H1 (cell line): Measurements from ENCODE around the gene GCLC. TPM values are rescaled to one million over a fixed set of nuclear protein-coding genes. Genes with fewer than 3 reads are reported as not detected.

Experiments used
- CTCF ChIA-PET: fragments of 300-600 bp; sonication (Branson Sonifier 250); formaldehyde crosslinking; loops from one replicate; lab custom pipeline; 2021; ENCODE audit not compliant: partially characterized antibody; lab: Charles Lee
- POLR2A ChIA-PET: fragments of 300-600 bp; sonication (Branson Sonifier 250); formaldehyde crosslinking; loops from one replicate; lab custom pipeline; 2021; ENCODE audit warnings: inconsistent platforms; ENCODE audit not compliant: partially characterized antibody; lab: Charles Lee
- DNase-seq, 2 experiments: peaks; one replicate each; pipeline versions ENCODE4 v3.0.0 to v3.0.0-alpha.2; 2010 to 2022; ENCODE audit warnings: low spot score in 2 of 2, low read depth in 1 of 2, mixed read lengths in 1 of 2
- FAIRE-seq: peaks from 2 replicates; lab custom pipeline; 2011; peaks lifted over from hg19 to GRCh38; lab: Jason Lieb, UNC
- H2AFZ ChIP-seq: 2 replicates; pipeline ENCODE4 v1.8.1; 2012; ENCODE audit warnings: low read length, inconsistent platforms
- H2AK5ac ChIP-seq: 2 replicates; pipeline ENCODE4 v1.6.1; 2013; ENCODE audit warnings: low read depth, low read length
- H2BK120ac ChIP-seq: replicated peaks from 2 replicates; pipeline ENCODE3; 2013; ENCODE audit warnings: low read depth, low read length, inconsistent platforms
- H2BK12ac ChIP-seq: 2 replicates; pipeline ENCODE4 v1.6.1; 2013; ENCODE audit warnings: low read depth, low read length
- H2BK15ac ChIP-seq: 2 replicates; pipeline ENCODE4 v1.6.1; 2013; ENCODE audit warnings: low read length
- H2BK20ac ChIP-seq: 2 replicates; pipeline ENCODE4 v1.6.1; 2013; ENCODE audit warnings: low read length
- H2BK5ac ChIP-seq: 2 replicates; pipeline ENCODE4 v1.6.1; 2013; ENCODE audit warnings: low read depth, low read length
- H3K14ac ChIP-seq: 2 replicates; pipeline ENCODE4 v1.6.1; 2013; ENCODE audit warnings: inconsistent platforms; ENCODE audit not compliant: insufficient read length
- H3K18ac ChIP-seq: 2 replicates; pipeline ENCODE4 v1.6.1; 2013; ENCODE audit warnings: low read length; ENCODE audit errors: extremely low read depth
- H3K23ac ChIP-seq: 2 replicates; pipeline ENCODE4 v1.6.1; 2013; ENCODE audit warnings: inconsistent platforms; ENCODE audit not compliant: insufficient read length
- H3K23me2 ChIP-seq: 2 replicates; pipeline ENCODE4 v1.6.1; 2013; ENCODE audit warnings: low read depth, low read length
- H3K27ac ChIP-seq: 2 replicates; pipeline ENCODE4 v1.6.1; 2011; ENCODE audit warnings: low read depth, low read length, inconsistent platforms
- H3K27me3 ChIP-seq, 4 experiments: replicated peaks in 1 of 4; 1 replicate in 1 of 4; 2 replicates in 3 of 4; pipeline versions ENCODE4 v1.6.1 to v1.8.1; 2011 to 2013; ENCODE audit warnings: low read length in 3 of 4, mild to moderate bottlenecking in 3 of 4, inconsistent platforms in 2 of 4, mixed read lengths in 2 of 4, moderate library complexity in 1 of 4; ENCODE audit not compliant: control insufficient read depth in 3 of 4, insufficient read depth in 3 of 4; ENCODE audit errors: extremely low read depth in 1 of 4
- H3K36me3 ChIP-seq, 4 experiments: 2 replicates each; pipeline versions ENCODE4 v1.6.1 to v1.8.1; 2011 to 2013; ENCODE audit warnings: mild to moderate bottlenecking in 4 of 4, low read length in 3 of 4, moderate library complexity in 2 of 4, control low read depth in 1 of 4, inconsistent platforms in 1 of 4; ENCODE audit not compliant: insufficient read depth in 4 of 4, control insufficient read depth in 2 of 4
- H3K4ac ChIP-seq: replicated peaks from 2 replicates; pipeline ENCODE3; 2013; ENCODE audit warnings: low read length, low read depth, mixed read lengths, inconsistent platforms; ENCODE audit not compliant: insufficient read length
- H3K4me1 ChIP-seq, 4 experiments: replicated peaks in 1 of 4; 1 replicate in 1 of 4; 2 replicates in 3 of 4; pipeline versions ENCODE4 v1.6.1 to v1.8.1; 2011 to 2013; ENCODE audit warnings: low read length in 3 of 4, inconsistent platforms in 2 of 4, mixed read lengths in 1 of 4; ENCODE audit not compliant: insufficient read depth in 4 of 4, control insufficient read depth in 3 of 4
- H3K4me2 ChIP-seq, 2 experiments: 2 replicates each; pipeline versions ENCODE4 v1.6.1 to v1.8.1; 2011 to 2013; ENCODE audit warnings: low read depth in 2 of 2, low read length in 2 of 2, control low read depth in 1 of 2, inconsistent platforms in 1 of 2, mild to moderate bottlenecking in 1 of 2; ENCODE audit not compliant: insufficient read depth in 1 of 2
- H3K4me3 ChIP-seq, 4 experiments: fragments of 200-600, 300-600 bp in 1 of 4; sonication (generic), shearing (Covaris generic), sonication (Bioruptor Twin) in 1 of 4; 2 replicates each; pipeline versions ENCODE4 v1.5.1 to v1.8.1; 2011 to 2016; ENCODE audit warnings: low read length in 4 of 4, low read depth in 3 of 4, control low read depth in 2 of 4, inconsistent platforms in 2 of 4, mild to moderate bottlenecking in 2 of 4, mixed read lengths in 1 of 4, moderate library complexity in 1 of 4; ENCODE audit not compliant: insufficient read depth in 2 of 4; ENCODE audit errors: extremely low read depth in 1 of 4
- H3K56ac ChIP-seq: replicated peaks from 2 replicates; pipeline ENCODE3; 2013; ENCODE audit warnings: low read depth, mild to moderate bottlenecking, mixed read lengths, low read length, inconsistent platforms; ENCODE audit not compliant: insufficient read length
- H3K79me1 ChIP-seq: 2 replicates; pipeline ENCODE4 v1.6.1; 2013; ENCODE audit warnings: low read depth, low read length, control low read depth
- H3K79me2 ChIP-seq, 2 experiments: 2 replicates each; pipeline versions ENCODE4 v1.6.1 to v1.8.1; 2012 to 2013; ENCODE audit warnings: low read length in 2 of 2, mild to moderate bottlenecking in 2 of 2, inconsistent platforms in 1 of 2; ENCODE audit not compliant: insufficient read depth in 2 of 2, control insufficient read depth in 1 of 2
- H3K9ac ChIP-seq, 4 experiments: replicated peaks in 1 of 4; 1 replicate in 1 of 4; 2 replicates in 3 of 4; pipeline versions ENCODE4 v1.6.1 to v1.8.1; 2011 to 2013; ENCODE audit warnings: low read depth in 3 of 4, low read length in 3 of 4, control low read depth in 2 of 4, mild to moderate bottlenecking in 2 of 4, moderate library complexity in 2 of 4, inconsistent platforms in 1 of 4; ENCODE audit errors: extremely low read depth in 1 of 4
- H3K9me3 ChIP-seq, 2 experiments: 2 replicates each; pipeline versions ENCODE4 v1.6.1 to v1.8.1; 2012 to 2013; ENCODE audit warnings: mild to moderate bottlenecking in 2 of 2, moderate library complexity in 2 of 2, control low read depth in 1 of 2, inconsistent platforms in 1 of 2, low read depth in 1 of 2, low read length in 1 of 2, mixed read lengths in 1 of 2; ENCODE audit not compliant: insufficient read depth in 2 of 2
- H4K20me1 ChIP-seq, 2 experiments: replicated peaks in 1 of 2; 2 replicates each; pipeline versions ENCODE3 to v1.8.1; 2011 to 2013; ENCODE audit warnings: inconsistent platforms in 2 of 2, low read length in 2 of 2, mild to moderate bottlenecking in 1 of 2; ENCODE audit not compliant: insufficient read depth in 2 of 2, control insufficient read depth in 1 of 2
- H4K5ac ChIP-seq: 2 replicates; pipeline ENCODE4 v1.6.1; 2013; ENCODE audit warnings: low read length, low read depth, mixed read lengths, inconsistent platforms; ENCODE audit not compliant: insufficient read length
- H4K8ac ChIP-seq: 2 replicates; pipeline ENCODE4 v1.8.0; 2013; ENCODE audit warnings: mild to moderate bottlenecking, moderate library complexity, low read length, inconsistent platforms; ENCODE audit not compliant: insufficient read depth; ENCODE audit errors: extremely low read depth
- H4K91ac ChIP-seq: replicated peaks from 2 replicates; pipeline ENCODE3; 2013; ENCODE audit warnings: low read length, mixed read lengths, inconsistent platforms; ENCODE audit not compliant: insufficient read length
- RBBP5 ChIP-seq: IDR thresholded peaks from 2 replicates; pipeline ENCODE4 v1.7.1; 2012; ENCODE audit warnings: low read depth, mild to moderate bottlenecking, inconsistent platforms, low read length, moderate library complexity, borderline replicate concordance
- RFX5 ChIP-seq: IDR thresholded peaks from 2 replicates; pipeline ENCODE4 v1.6.1; 2011; ENCODE audit warnings: low read depth, low read length, improper control_type of control experiment, borderline replicate concordance
- SIN3A ChIP-seq, 2 experiments: IDR thresholded peaks in 1 of 2; conservative IDR thresholded peaks in 1 of 2; 2 replicates each; pipeline ENCODE4 v1.6.1; 2011 to 2012; ENCODE audit warnings: low read length in 2 of 2, improper control_type of control experiment in 1 of 2, low read depth in 1 of 2, mild to moderate bottlenecking in 1 of 2
- SIX5 ChIP-seq: IDR thresholded peaks from 2 replicates; pipeline ENCODE4 v1.6.1; 2011; ENCODE audit warnings: mild to moderate bottlenecking, low read depth, low read length
- SRF ChIP-seq: IDR thresholded peaks from 2 replicates; pipeline ENCODE4 v1.6.1; 2011; ENCODE audit warnings: mild to moderate bottlenecking, low read depth, low read length, moderate library complexity
- WGBS, 2 experiments: shearing (Covaris generic) in 1 of 2; methylation state at CpG; one replicate each; pipeline versions ENCODE4 v1.1.6 to v1.1.7; 2013 to 2015; ENCODE audit warnings: low lambda C conversion rate in 2 of 2, mixed read lengths in 2 of 2, inconsistent platforms in 1 of 2, low coverage in 1 of 2, missing lambda C conversion rate in 1 of 2; ENCODE audit not compliant: insufficient replicate concordance in 2 of 2, insufficient coverage in 1 of 2, insufficient read length in 1 of 2; ENCODE audit errors: extremely low coverage in 1 of 2, missing lambda C conversion rate in 1 of 2; 5-methylcytosine and 5-hydroxymethylcytosine counted together
- polyA plus RNA-seq, 7 experiments: library from polyadenylated mRNA; depleted of rRNA in 3 of 7; stranded (reverse) in 5 of 7; unstranded in 2 of 7; fragments of >200 nt in 5 of 7; fragments of 200-250 nt in 2 of 7; gene quantifications; 1 replicate in 5 of 7; 2 replicates in 1 of 7; 4 replicates in 1 of 7; pipeline versions ENCODE4 v1.2.1 to v1.2.3, GENCODE V29; 2011 to 2013; ENCODE audit warnings: missing spikeins in 2 of 7, mixed read lengths in 2 of 7
- total RNA-seq: library from RNA; stranded (reverse); fragmentation: NEBNext Ultra II Directional; extraction: Animal tissue kit (Norgen Biotek cat#: 25700); gene quantifications from 2 replicates; pipeline ENCODE4 v1.2.1, GENCODE V29; 2021

Gene GCLC
- total and polyA plus RNA-seq, 2 of the 8 experiments (the other 6 are each of a cell fraction or from before 2014, with no cell fraction given), result 15.8 to 54.0 TPM

DNA sequence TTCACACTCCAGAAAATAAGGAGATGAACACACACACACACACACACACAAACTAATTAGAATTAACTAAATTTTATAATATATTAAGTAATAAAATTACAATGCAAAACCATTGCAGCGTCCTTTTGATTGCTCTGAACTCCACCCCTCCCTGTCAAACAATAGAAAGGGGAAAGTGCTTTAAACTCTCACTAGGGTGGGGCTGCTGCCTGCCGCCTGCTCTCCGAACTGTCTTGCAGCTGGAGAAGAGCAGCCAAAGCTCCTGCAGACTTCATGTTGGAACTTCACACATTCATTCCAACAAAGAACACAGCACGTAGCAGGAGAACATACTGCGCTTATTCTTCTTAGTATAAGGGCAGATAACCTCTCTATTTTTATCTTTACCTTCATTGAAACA is 83.2 kb downstream of the GCLC start:
- Histone ChIP-seq H3K14ac (no peak overlapping the region), H2BK5ac (no peak overlapping the region), H3K27me3 (no peaks in the 10 kb centered on the region), H3K4me1 (no peaks in the 10 kb centered on the region), H3K9ac (no peak overlapping the region), H2BK12ac (no peak overlapping the region), H3K9me3 (no peaks in the 10 kb centered on the region), H2BK20ac (no peak overlapping the region), H3K4me3 (no peak overlapping the region), H2AFZ (peak overlapping the region; percentile 85; the same call in 1 of the 2 replicates), H3K4ac (no peak overlapping the region), H3K27ac (no peak overlapping the region), H2BK120ac (no peak overlapping the region), H2BK15ac (no peak overlapping the region), H3K18ac (no peak overlapping the region), H3K79me2 (no peaks in the 10 kb centered on the region), H3K23ac (no peak overlapping the region), H3K79me1 (no peaks in the 10 kb centered on the region), H4K91ac (no peak overlapping the region), H3K36me3 (no peaks in the 10 kb centered on the region), H3K23me2 (no peaks in the 10 kb centered on the region), H4K8ac (no peak overlapping the region), H2AK5ac (no peak overlapping the region), H4K5ac (no peak overlapping the region), H3K56ac (no peak overlapping the region), H4K20me1 (no peaks in the 10 kb centered on the region), H3K4me2 (no peak overlapping the region)
- no peak for DNase-seq
- WGBS, 2 experiments, result 69% methylated on average over 5 of the region's 5 CpGs; no CpG with 5 or more reads in 1 of the 2 experiments
- ChIA-PET CTCF (interaction anchor here (1.2 to 1.5 kb wide), 4 partner anchors 23 to 190 kb away, joined by 4 to 6 read pairs (median 5); no protein-coding TSS in a partner anchor), POLR2A (no interaction called here)
- no peak for FAIRE-seq
- no peak for TF ChIP-seq RFX5
- no peak for TF ChIP-seq SIN3A (conservative IDR thresholded peaks at IDR 0.05 in 1 of 2, IDR thresholded peaks at IDR 0.05 in 1 of 2; ENCODE audit: low read depth in 1 of 2, low read length in 2 of 2)
- TF ChIP-seq SIX5, result no peak
- TF ChIP-seq SRF, result no peak
- TF ChIP-seq RBBP5, result no peak
